HepG2 (cell line): ENCODE data around the gene TTYH1. TPM values are rescaled to one million over a fixed set of nuclear protein-coding genes. Genes with fewer than 3 reads are reported as not detected.

Experiments
- ARID4A ChIP-seq: sonication (generic); formaldehyde crosslinking; IDR thresholded peaks from 2 replicates; pipeline ENCODE4 v1.5.0; 2020; ENCODE audit warnings: mild to moderate bottlenecking, missing genetic modification reagents, borderline replicate concordance
- ATF2 ChIP-seq: sonication (generic); formaldehyde crosslinking; IDR thresholded peaks from 2 replicates; pipeline ENCODE4 v1.4.0; 2020; ENCODE audit warnings: missing genetic modification reagents
- CSRNP1 ChIP-seq: sonication (generic); formaldehyde crosslinking; IDR thresholded peaks from 2 replicates; pipeline ENCODE4 v1.8.1; 2023; ENCODE audit warnings: mild to moderate bottlenecking, missing genetic modification reagents
- ELF4 ChIP-seq: sonication (generic); formaldehyde crosslinking; IDR thresholded peaks from 2 replicates; pipeline ENCODE4 v1.5.0; 2020; ENCODE audit warnings: missing genetic modification reagents, mild to moderate bottlenecking, moderate library complexity, borderline replicate concordance
- UBTF ChIP-seq: sonication (generic); formaldehyde crosslinking; IDR thresholded peaks from 2 replicates; pipeline ENCODE4 v1.4.0; 2020; ENCODE audit warnings: mild to moderate bottlenecking, missing genetic modification reagents
- ZBTB40 ChIP-seq, 2 experiments: fragments of 450-650 bp in 1 of 2; sonication (generic) in 1 of 2; formaldehyde crosslinking in 1 of 2; IDR thresholded peaks; 2 replicates each; pipeline versions ENCODE4 v1.6.1 to v1.8.0; 2016 to 2022; ENCODE audit warnings: antibody characterized with exemption in 1 of 2, mild to moderate bottlenecking in 1 of 2, missing genetic modification reagents in 1 of 2
- polyA plus RNA-seq, 8 experiments: library from polyadenylated mRNA; depleted of rRNA in 3 of 8; stranded (reverse) in 7 of 8; unstranded in 1 of 8; fragments of >200 nt; fragmentation: Illumina TruSeq in 4 of 8; extraction: Trizol in 4 of 8; gene quantifications; 2 replicates each; pipeline versions ENCODE4 v1.2.1 to v1.2.3, GENCODE V29; 2011 to 2016; ENCODE audit warnings: low read depth in 4 of 8, missing spikeins in 1 of 8, mixed read lengths in 1 of 8; ENCODE audit not compliant: insufficient read depth in 1 of 8
- total RNA-seq, 5 experiments: library from RNA; depleted of rRNA; stranded (reverse); fragments of >200 nt; fragmentation: Illumina TruSeq; extraction: Trizol; gene quantifications; 2 replicates each; pipeline ENCODE4 v1.2.3, GENCODE V29; 2016; ENCODE audit warnings: low read depth in 1 of 5

Gene TTYH1
- total and polyA plus RNA-seq, 2 of the 13 experiments (the other 11 are each of a cell fraction or from before 2014, with no cell fraction given) = 6.9 to 19.9 TPM

GRCh38 chr19:54462655-54463530, 47.6 kb downstream of the TTYH1 start (continued):
- TF ChIP-seq ARID4A = peak; percentile 84
- TF ChIP-seq UBTF (CRISPR knock-in tag) = peak; percentile 89
- TF ChIP-seq CSRNP1 = peak; percentile 74; the same call in 1 of the 2 replicates
- TF ChIP-seq ELF4 = no peak
- TF ChIP-seq ZBTB40 (IDR thresholded peaks at IDR 0.05) = no peak
- TF ChIP-seq ZBTB40 (CRISPR knock-in tag; IDR thresholded peaks at IDR 0.05) = peak; percentile 61; the same call in 1 of the 2 replicates
- peak; percentile 26; the same call in 1 of the 2 replicates for TF ChIP-seq ATF2 (CRISPR knock-in tag)
